ENCODE measurements around the gene CTRB2. TPM values are rescaled to one million over a fixed set of nuclear protein-coding genes. Genes with fewer than 3 reads are reported as not detected.

CTRB2 gene
- total RNA-seq, 1 experiment from 2014 or later: not detected

DNA sequence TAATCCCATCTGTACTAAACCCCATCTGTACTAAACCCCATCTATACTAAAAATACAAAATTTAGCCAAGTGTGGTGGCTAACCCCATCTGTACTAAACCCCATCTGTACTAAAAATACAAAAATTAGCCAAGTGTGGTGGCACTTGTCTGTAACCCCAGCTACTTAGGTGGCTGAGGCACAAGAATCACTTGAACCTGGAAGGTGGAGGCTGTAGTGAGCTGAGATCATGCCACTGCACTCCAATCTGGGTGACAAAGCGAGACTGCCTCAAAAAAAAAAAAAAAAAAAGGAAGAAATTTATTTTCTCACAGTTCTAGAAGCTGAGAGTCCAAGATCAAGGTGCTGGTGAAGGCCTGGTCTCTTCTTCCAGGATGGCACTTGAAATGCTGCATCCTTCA, 46.6 kb downstream of the CTRB2 start:
- H3K9me3 Mint-ChIP-seq (ENCODE audit: low read depth, unreplicated experiment): peaks cover 12% of the 10 kb centered on the region
- intact Hi-C loops (cut with micrococcal nuclease; ENCODE audit: unreplicated experiment): no loop called here
- TF ChIP-seq, protein P1, sequence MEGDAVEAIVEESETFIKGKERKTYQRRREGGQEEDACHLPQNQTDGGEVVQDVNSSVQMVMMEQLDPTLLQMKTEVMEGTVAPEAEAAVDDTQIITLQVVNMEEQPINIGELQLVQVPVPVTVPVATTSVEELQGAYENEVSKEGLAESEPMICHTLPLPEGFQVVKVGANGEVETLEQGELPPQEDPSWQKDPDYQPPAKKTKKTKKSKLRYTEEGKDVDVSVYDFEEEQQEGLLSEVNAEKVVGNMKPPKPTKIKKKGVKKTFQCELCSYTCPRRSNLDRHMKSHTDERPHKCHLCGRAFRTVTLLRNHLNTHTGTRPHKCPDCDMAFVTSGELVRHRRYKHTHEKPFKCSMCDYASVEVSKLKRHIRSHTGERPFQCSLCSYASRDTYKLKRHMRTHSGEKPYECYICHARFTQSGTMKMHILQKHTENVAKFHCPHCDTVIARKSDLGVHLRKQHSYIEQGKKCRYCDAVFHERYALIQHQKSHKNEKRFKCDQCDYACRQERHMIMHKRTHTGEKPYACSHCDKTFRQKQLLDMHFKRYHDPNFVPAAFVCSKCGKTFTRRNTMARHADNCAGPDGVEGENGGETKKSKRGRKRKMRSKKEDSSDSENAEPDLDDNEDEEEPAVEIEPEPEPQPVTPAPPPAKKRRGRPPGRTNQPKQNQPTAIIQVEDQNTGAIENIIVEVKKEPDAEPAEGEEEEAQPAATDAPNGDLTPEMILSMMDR (IDR thresholded peaks at IDR 0.05; ENCODE audit: unreplicated experiment): no peak
- no peaks in the 10 kb centered on the region for H3K4me1 Mint-ChIP-seq (ENCODE audit: low read depth, unreplicated experiment)
- H3K4me3 Mint-ChIP-seq (ENCODE audit: low read depth, unreplicated experiment): no peak overlapping the region
- no peaks in the 10 kb centered on the region for H3K27me3 Mint-ChIP-seq (ENCODE audit: unreplicated experiment)
- CTCF ChIA-PET: no interaction called here
- no peak for DNase-seq
- no TSS peak for BruUV-seq (replicated peaks)
- no peak overlapping the region for H3K27ac Mint-ChIP-seq (ENCODE audit: unreplicated experiment)
- peaks cover 18% of the 10 kb centered on the region for H3K36me3 Mint-ChIP-seq (ENCODE audit: insufficient read depth, unreplicated experiment)

Other genes starting within 250 kb of the CTRB2 start
- gene WDR59, start 222.0 kb downstream of the CTRB2 start, total RNA-seq (2022): 95.4 and 97.3 TPM in 2 replicates
- 27.1 and 27.5 TPM in 2 replicates for gene ZNRF1, start 208.1 kb downstream of the CTRB2 start, total RNA-seq (2022)
- 4.1 and 6.5 TPM in 2 replicates for gene LDHD, start 90.4 kb downstream of the CTRB2 start, total RNA-seq (2022)
- 10.6 and 12.9 TPM in 2 replicates for gene ZFP1, start 58.6 kb downstream of the CTRB2 start, total RNA-seq (2022)
- not detected in 2 replicates for gene CTRB1, start 11.8 kb upstream of the CTRB2 start, total RNA-seq (2022)
- gene BCAR1, start 44.5 kb upstream of the CTRB2 start, total RNA-seq (2022): 153 and 168 TPM in 2 replicates
- gene CFDP1, start 226.3 kb upstream of the CTRB2 start, total RNA-seq (2022): 64.1 and 70.9 TPM in 2 replicates

All from Calu3 (cell line).